ENCODE measurements around the gene C11orf21.

The C11orf21 gene

DNA sequence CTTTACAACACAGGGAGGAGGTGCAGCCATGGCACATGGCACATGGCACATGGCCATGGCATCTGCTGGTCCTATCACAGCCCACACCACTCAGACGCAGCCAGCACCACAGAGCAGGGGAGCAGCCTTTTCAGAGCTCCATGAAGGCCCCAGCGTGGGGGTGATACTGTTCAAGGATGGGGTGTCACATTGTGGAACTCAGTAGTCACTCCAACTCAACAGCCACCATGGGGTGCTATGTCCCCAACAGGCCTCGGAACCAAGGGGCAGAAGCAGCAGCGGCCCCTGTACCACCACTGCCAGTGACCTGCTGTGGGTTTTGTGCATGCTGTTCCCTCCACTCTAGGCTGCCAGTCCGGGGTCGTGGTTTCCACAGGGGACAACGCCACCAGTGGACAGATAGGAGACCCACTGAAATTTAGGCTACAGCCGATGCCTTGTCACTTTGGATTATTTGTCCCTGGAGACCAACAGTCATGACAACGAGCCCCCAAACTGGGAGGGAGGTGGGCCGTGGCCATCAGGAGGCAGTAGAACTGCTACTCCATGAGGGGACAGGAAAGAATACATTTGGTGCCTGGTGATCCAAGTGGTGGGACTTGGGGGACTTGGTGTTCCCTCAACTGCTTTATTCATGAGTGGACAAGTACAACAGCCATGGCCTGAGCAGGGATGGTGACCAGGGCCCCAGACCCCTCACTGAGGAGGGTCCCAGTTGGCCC lies 45.0 kb upstream of the C11orf21 start:
- Histone ChIP-seq H3K4me1 (ENCODE audit: insufficient read depth, low read length, poor library complexity, severe bottlenecking) (no peaks in the 10 kb centered on the region), H3K9me3 (ENCODE audit: insufficient read depth, low read depth, low read length) (no peaks in the 10 kb centered on the region; the same call in 1 of the 2 replicates), H3K36me3 (ENCODE audit: insufficient read depth, low read length) (no peaks in the 10 kb centered on the region), H3K79me2 (ENCODE audit: insufficient read depth, low read length) (no peaks in the 10 kb centered on the region), H3K9ac (ENCODE audit: low read depth, low read length, poor library complexity, severe bottlenecking) (no peak overlapping the region), H3F3A (ENCODE audit: low read depth) (no peaks in the 10 kb centered on the region), H3K9me2 (replicated peaks; ENCODE audit: low read depth, low read length) (no peaks in the 10 kb centered on the region), H3K4me2 (ENCODE audit: low read depth, low read length, poor library complexity, severe bottlenecking) (no peak overlapping the region), H4K20me1 (ENCODE audit: insufficient read depth, low read length, poor library complexity, severe bottlenecking) (no peaks in the 10 kb centered on the region), H2AFZ (ENCODE audit: low read length) (no peak overlapping the region), H3K27me3 (ENCODE audit: insufficient read depth, low read length, poor library complexity, severe bottlenecking) (no peaks in the 10 kb centered on the region), H3K4me3 (ENCODE audit: low read length, poor library complexity, severe bottlenecking) (no peak overlapping the region)
- TF ChIP-seq, protein P1, sequence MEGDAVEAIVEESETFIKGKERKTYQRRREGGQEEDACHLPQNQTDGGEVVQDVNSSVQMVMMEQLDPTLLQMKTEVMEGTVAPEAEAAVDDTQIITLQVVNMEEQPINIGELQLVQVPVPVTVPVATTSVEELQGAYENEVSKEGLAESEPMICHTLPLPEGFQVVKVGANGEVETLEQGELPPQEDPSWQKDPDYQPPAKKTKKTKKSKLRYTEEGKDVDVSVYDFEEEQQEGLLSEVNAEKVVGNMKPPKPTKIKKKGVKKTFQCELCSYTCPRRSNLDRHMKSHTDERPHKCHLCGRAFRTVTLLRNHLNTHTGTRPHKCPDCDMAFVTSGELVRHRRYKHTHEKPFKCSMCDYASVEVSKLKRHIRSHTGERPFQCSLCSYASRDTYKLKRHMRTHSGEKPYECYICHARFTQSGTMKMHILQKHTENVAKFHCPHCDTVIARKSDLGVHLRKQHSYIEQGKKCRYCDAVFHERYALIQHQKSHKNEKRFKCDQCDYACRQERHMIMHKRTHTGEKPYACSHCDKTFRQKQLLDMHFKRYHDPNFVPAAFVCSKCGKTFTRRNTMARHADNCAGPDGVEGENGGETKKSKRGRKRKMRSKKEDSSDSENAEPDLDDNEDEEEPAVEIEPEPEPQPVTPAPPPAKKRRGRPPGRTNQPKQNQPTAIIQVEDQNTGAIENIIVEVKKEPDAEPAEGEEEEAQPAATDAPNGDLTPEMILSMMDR (conservative IDR thresholded peaks at IDR 0.05; ENCODE audit: low read length): no peak
- no peak for TF ChIP-seq EZH2phosphoT487 (IDR thresholded peaks at IDR 0.05; ENCODE audit: borderline replicate concordance)

DNA sequence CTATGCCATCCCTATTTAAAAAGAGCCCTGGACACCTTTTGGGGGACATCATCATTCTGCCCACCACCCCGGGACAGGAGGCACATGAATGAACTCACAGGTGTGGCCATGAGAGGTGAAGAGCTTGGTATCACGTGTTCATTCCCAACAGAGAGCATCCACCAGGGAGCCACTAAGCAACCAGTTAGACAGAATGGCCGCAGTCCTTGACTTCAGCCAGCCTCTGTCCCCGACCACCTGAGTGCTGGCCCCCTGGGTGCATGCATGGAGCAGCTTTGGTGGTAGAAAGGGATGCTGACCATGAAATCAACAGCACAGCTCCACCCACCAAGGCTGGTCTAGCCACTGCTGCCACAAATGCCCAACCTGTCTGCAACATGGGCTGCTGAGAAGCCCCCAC lies 44.3 kb upstream of the C11orf21 start:
- TF ChIP-seq EZH2phosphoT487 (IDR thresholded peaks at IDR 0.05; ENCODE audit: borderline replicate concordance): no peak
- TF ChIP-seq, protein P1 (conservative IDR thresholded peaks at IDR 0.05; ENCODE audit: low read length): no peak
- no peak overlapping the region for H2AFZ ChIP-seq (ENCODE audit: low read length)
- no peaks in the 10 kb centered on the region for H4K20me1 ChIP-seq (ENCODE audit: insufficient read depth, low read length, poor library complexity, severe bottlenecking)
- no peaks in the 10 kb centered on the region for H3K9me2 ChIP-seq (replicated peaks; ENCODE audit: low read depth, low read length)
- no peak overlapping the region for H3K4me3 ChIP-seq (ENCODE audit: low read length, poor library complexity, severe bottlenecking)
- no peak overlapping the region for H3K9ac ChIP-seq (ENCODE audit: low read depth, low read length, poor library complexity, severe bottlenecking)
- H3K27me3 ChIP-seq (ENCODE audit: insufficient read depth, low read length, poor library complexity, severe bottlenecking): no peaks in the 10 kb centered on the region
- no peaks in the 10 kb centered on the region; the same call in 1 of the 2 replicates for H3K9me3 ChIP-seq (ENCODE audit: insufficient read depth, low read depth, low read length)
- no peaks in the 10 kb centered on the region for H3K4me1 ChIP-seq (ENCODE audit: insufficient read depth, low read length, poor library complexity, severe bottlenecking)
- H3K4me2 ChIP-seq (ENCODE audit: low read depth, low read length, poor library complexity, severe bottlenecking): no peak overlapping the region
- H3F3A ChIP-seq (ENCODE audit: low read depth): no peaks in the 10 kb centered on the region
- H3K36me3 ChIP-seq (ENCODE audit: insufficient read depth, low read length): no peaks in the 10 kb centered on the region
- no peaks in the 10 kb centered on the region for H3K79me2 ChIP-seq (ENCODE audit: insufficient read depth, low read length)

DNA sequence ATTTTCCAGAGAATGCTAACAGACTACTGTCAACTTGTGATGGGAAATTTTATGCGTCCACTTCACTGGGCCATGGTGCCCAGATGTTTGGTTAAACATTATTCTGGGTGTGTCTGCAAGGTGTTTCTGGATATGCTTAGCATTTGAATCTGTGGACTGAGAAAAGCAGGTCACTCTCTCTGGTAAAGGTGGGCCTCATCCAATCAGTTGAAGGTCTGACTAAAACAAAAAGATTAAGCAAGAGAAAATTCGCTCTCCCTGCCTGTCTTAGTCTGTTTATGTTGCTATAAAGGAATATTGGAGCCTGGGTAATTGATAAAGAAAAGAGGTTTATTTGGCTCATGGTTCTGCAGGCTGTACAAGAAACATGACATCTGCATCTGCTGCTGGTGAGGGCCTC lies 43.3 kb upstream of the C11orf21 start:
- no peak overlapping the region for H2AFZ ChIP-seq (ENCODE audit: low read length)
- no peaks in the 10 kb centered on the region for H4K20me1 ChIP-seq (ENCODE audit: insufficient read depth, low read length, poor library complexity, severe bottlenecking)
- H3K4me2 ChIP-seq (ENCODE audit: low read depth, low read length, poor library complexity, severe bottlenecking): no peak overlapping the region
- no peaks in the 10 kb centered on the region for H3F3A ChIP-seq (ENCODE audit: low read depth)
- no peaks in the 10 kb centered on the region for H3K36me3 ChIP-seq (ENCODE audit: insufficient read depth, low read length)
- H3K79me2 ChIP-seq (ENCODE audit: insufficient read depth, low read length): no peaks in the 10 kb centered on the region
- no peak for TF ChIP-seq EZH2phosphoT487 (IDR thresholded peaks at IDR 0.05; ENCODE audit: borderline replicate concordance)
- TF ChIP-seq, protein P1 (conservative IDR thresholded peaks at IDR 0.05; ENCODE audit: low read length): no peak
- H3K4me3 ChIP-seq (ENCODE audit: low read length, poor library complexity, severe bottlenecking): no peak overlapping the region
- no peaks in the 10 kb centered on the region for H3K27me3 ChIP-seq (ENCODE audit: insufficient read depth, low read length, poor library complexity, severe bottlenecking)
- H3K9me2 ChIP-seq (replicated peaks; ENCODE audit: low read depth, low read length): no peaks in the 10 kb centered on the region
- no peaks in the 10 kb centered on the region for H3K4me1 ChIP-seq (ENCODE audit: insufficient read depth, low read length, poor library complexity, severe bottlenecking)
- no peak overlapping the region for H3K9ac ChIP-seq (ENCODE audit: low read depth, low read length, poor library complexity, severe bottlenecking)
- no peaks in the 10 kb centered on the region; the same call in 1 of the 2 replicates for H3K9me3 ChIP-seq (ENCODE audit: insufficient read depth, low read depth, low read length)
